Neuronal stem cell (in vitro differentiated cells): ENCODE results near the gene AP5Z1.

Experiments
- DNase-seq: peaks from one replicate; pipeline ENCODE4 v3.0.0-alpha.2; 2013; ENCODE audit warnings: low spot score
- H2AFZ ChIP-seq: one replicate; pipeline ENCODE4 v1.6.1; 2013; ENCODE audit warnings: mild to moderate bottlenecking, low read length, inconsistent platforms
- H2AK5ac ChIP-seq: 2 replicates; pipeline ENCODE4 v1.6.1; 2013; ENCODE audit warnings: low read depth, mild to moderate bottlenecking, inconsistent platforms, low read length, moderate library complexity, mixed read lengths
- H2BK120ac ChIP-seq: 2 replicates; pipeline ENCODE4 v1.6.1; 2013; ENCODE audit warnings: low read depth, mild to moderate bottlenecking, inconsistent platforms, low read length, moderate library complexity, mixed read lengths
- H2BK12ac ChIP-seq: one replicate; pipeline ENCODE4 v1.6.1; 2013; ENCODE audit warnings: low read length, inconsistent platforms
- H2BK15ac ChIP-seq: 2 replicates; pipeline ENCODE4 v1.6.1; 2013; ENCODE audit warnings: mild to moderate bottlenecking, low read length, inconsistent platforms, mixed read lengths
- H2BK5ac ChIP-seq: one replicate; pipeline ENCODE4 v1.6.1; 2013; ENCODE audit warnings: inconsistent platforms, mild to moderate bottlenecking, low read length, moderate library complexity
- H3K14ac ChIP-seq: one replicate; pipeline ENCODE4 v1.6.1; 2013; ENCODE audit warnings: low read length, inconsistent platforms
- H3K18ac ChIP-seq: 2 replicates; pipeline ENCODE4 v1.6.1; 2013; ENCODE audit warnings: low read length, inconsistent platforms
- H3K23ac ChIP-seq: 2 replicates; pipeline ENCODE4 v1.6.1; 2013; ENCODE audit warnings: low read depth, mild to moderate bottlenecking, mixed read lengths, low read length, inconsistent platforms; ENCODE audit not compliant: poor library complexity
- H3K27ac ChIP-seq: replicated peaks from 3 replicates; pipeline ENCODE4 v1.5.1; 2013; ENCODE audit warnings: low read length, inconsistent platforms
- H3K27me3 ChIP-seq, 3 experiments: 2 replicates each; pipeline ENCODE4 v1.6.1; 2013; ENCODE audit warnings: low read length in 3 of 3, mild to moderate bottlenecking in 2 of 3, inconsistent platforms in 1 of 3, low read depth in 1 of 3, mixed read lengths in 1 of 3, moderate library complexity in 1 of 3; ENCODE audit not compliant: control insufficient read depth in 3 of 3, insufficient read depth in 3 of 3
- H3K36me3 ChIP-seq, 2 donors: replicated peaks in 1 of 2; 2 replicates each; pipeline ENCODE4 v1.6.1; 2013; ENCODE audit warnings: low read length in 2 of 2; ENCODE audit not compliant: control insufficient read depth in 2 of 2, insufficient read depth in 2 of 2
- H3K4ac ChIP-seq: 2 replicates; pipeline ENCODE4 v1.6.1; 2013; ENCODE audit warnings: inconsistent platforms, mild to moderate bottlenecking, low read length, moderate library complexity
- H3K4me1 ChIP-seq, 2 donors: 1 replicate in 1 of 2; 2 replicates in 1 of 2; pipeline ENCODE4 v1.6.1; 2013; ENCODE audit warnings: low read length in 2 of 2, low read depth in 1 of 2; ENCODE audit not compliant: control insufficient read depth in 2 of 2, insufficient read depth in 1 of 2
- H3K4me2 ChIP-seq: one replicate; pipeline ENCODE4 v1.6.1; 2013; ENCODE audit warnings: mild to moderate bottlenecking, low read length, inconsistent platforms; ENCODE audit not compliant: insufficient read depth, poor library complexity, severe bottlenecking
- H3K4me3 ChIP-seq, 2 donors: 2 replicates each; pipeline ENCODE4 v1.5.1; 2013; ENCODE audit warnings: low read length in 2 of 2, mild to moderate bottlenecking in 2 of 2, inconsistent platforms in 1 of 2, moderate library complexity in 1 of 2
- H3K79me1 ChIP-seq: one replicate; pipeline ENCODE4 v1.6.1; 2013; ENCODE audit warnings: low read depth, mild to moderate bottlenecking, inconsistent platforms, low read length, moderate library complexity
- H3K9ac ChIP-seq: one replicate; pipeline ENCODE4 v1.6.1; 2013; ENCODE audit warnings: mild to moderate bottlenecking, low read depth, low read length, inconsistent platforms; ENCODE audit not compliant: poor library complexity
- H3K9me3 ChIP-seq, 2 donors: replicated peaks in 1 of 2; 2 replicates each; pipeline versions ENCODE3 to v1.6.1; 2013; ENCODE audit warnings: low read length in 2 of 2, mild to moderate bottlenecking in 2 of 2, inconsistent platforms in 1 of 2, low read depth in 1 of 2, mixed read lengths in 1 of 2, moderate library complexity in 1 of 2; ENCODE audit not compliant: control insufficient read depth in 2 of 2, insufficient read depth in 1 of 2
- H4K8ac ChIP-seq: one replicate; pipeline ENCODE4 v1.6.1; 2013; ENCODE audit warnings: low read depth, mild to moderate bottlenecking, inconsistent platforms, low read length, moderate library complexity
- H4K91ac ChIP-seq: one replicate; pipeline ENCODE4 v1.6.1; 2013; ENCODE audit warnings: low read length, low read depth, mild to moderate bottlenecking, inconsistent platforms; ENCODE audit not compliant: poor library complexity
- WGBS, 2 donors: extraction: QIAGEN DNeasy Blood & Tissue Kit; methylation state at CpG; one replicate each; pipeline ENCODE4 v1.1.7; 2013; ENCODE audit warnings: missing lambda C conversion rate in 2 of 2, mixed read lengths in 1 of 2; ENCODE audit not compliant: insufficient read length in 2 of 2, insufficient replicate concordance in 1 of 2; ENCODE audit errors: extremely low coverage in 2 of 2; 5-methylcytosine and 5-hydroxymethylcytosine counted together

The AP5Z1 gene

DNA sequence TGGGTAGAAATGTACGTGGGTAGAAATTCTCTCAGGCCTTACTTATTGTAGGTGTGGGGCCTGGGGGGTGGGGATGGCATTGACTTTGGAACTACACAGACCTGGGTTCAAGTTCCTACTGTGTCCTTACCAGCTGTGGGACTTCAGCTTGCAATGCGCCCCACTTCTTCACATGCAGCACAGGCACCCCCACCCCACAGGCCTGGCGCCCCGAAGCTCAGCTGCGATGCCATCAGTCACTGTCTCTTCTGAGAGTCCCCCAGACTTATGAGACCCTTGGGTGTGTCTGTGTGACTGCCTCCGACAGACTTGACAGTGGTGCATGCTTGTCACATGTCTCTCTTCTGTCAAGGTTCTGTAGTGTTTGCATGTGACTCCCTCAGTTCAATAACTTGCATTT, 3.1 kb upstream of the AP5Z1 start:
- Histone ChIP-seq H2BK5ac (no peak overlapping the region), H3K79me1 (peaks cover 5% of the 10 kb centered on the region), H2BK12ac (no peak overlapping the region), H2BK15ac (no peak overlapping the region), H4K8ac (no peak overlapping the region), H3K4ac (no peak overlapping the region), H3K18ac (no peak overlapping the region), H3K4me3 (no peak overlapping the region), H3K4me1 (peaks cover 8 to 11% of the 10 kb centered on the region in 2 donors), H2AK5ac (no peak overlapping the region), H4K91ac (no peak overlapping the region), H3K23ac (no peak overlapping the region), H3K9ac (no peak overlapping the region), H3K9me3 (no peaks in the 10 kb centered on the region), H3K27ac (no peak overlapping the region), H3K36me3 (peaks cover 0 to 28% of the 10 kb centered on the region in 2 donors), H3K4me2 (no peak overlapping the region), H2AFZ (no peak overlapping the region), H3K14ac (no peak overlapping the region), H2BK120ac (no peak overlapping the region), H3K27me3 (no peaks in the 10 kb centered on the region)
- DNase-seq: no peak
- no CpG with 5 or more reads among the region's 6 CpGs for WGBS, 2 donors

GRCh38 chr7:4774007-4774406, 1.4 kb upstream of the AP5Z1 start:
- Histone ChIP-seq H3K9ac (no peak overlapping the region), H3K9me3 (no peaks in the 10 kb centered on the region), H4K91ac (no peak overlapping the region), H3K14ac (no peak overlapping the region), H3K79me1 (peaks cover 3% of the 10 kb centered on the region), H3K23ac (no peak overlapping the region), H2BK12ac (no peak overlapping the region), H2BK120ac (no peak overlapping the region), H3K27me3 (no peaks in the 10 kb centered on the region), H2BK5ac (no peak overlapping the region), H3K27ac (no peak overlapping the region), H2BK15ac (no peak overlapping the region), H3K4me3 (peak overlapping the region in 1 of 2 donors; percentile 93), H2AFZ (no peak overlapping the region), H2AK5ac (no peak overlapping the region), H3K18ac (no peak overlapping the region), H3K4me2 (no peak overlapping the region), H3K4ac (no peak overlapping the region), H3K36me3 (peaks cover 0 to 17% of the 10 kb centered on the region in 2 donors), H3K4me1 (peaks cover 8 to 11% of the 10 kb centered on the region in 2 donors), H4K8ac (no peak overlapping the region)
- no CpG with 5 or more reads among the region's 12 CpGs for WGBS, 2 donors
- no peak for DNase-seq

DNA sequence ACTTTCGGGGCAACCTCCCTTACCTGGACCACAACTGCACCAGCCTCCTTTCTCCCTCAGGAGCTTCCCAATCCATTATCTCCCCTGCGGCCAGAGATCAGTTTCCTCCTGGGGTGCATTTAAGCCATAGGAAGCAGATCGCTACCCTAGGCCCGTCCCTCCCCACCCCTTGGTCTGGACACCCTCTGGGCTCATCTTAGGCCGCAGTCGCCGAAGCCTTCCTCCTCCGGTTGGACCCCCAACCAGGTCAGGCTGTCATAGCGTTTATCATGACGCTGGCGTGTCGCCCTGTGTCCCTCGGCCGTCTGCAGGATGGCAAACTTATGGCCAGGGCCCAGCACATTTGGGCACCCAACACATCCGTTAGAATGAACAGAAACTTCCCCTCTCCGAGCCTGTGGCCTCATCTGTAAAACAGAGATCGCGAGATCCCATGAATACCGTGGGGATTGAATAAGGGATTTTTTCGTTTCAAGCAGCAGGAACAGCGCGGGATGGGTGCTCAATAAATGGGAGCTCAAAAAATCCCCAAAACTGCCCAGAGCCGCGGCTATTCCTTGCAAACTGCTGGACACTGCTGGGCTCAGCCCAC, 669 bp upstream of the AP5Z1 start:
- Histone ChIP-seq H3K23ac (peak overlapping the region; percentile 52), H3K4me3 (peak overlapping the region; percentile 87 to 93), H4K8ac (peak overlapping the region; percentile 96), H3K14ac (no peak overlapping the region), H2BK120ac (no peak overlapping the region), H3K27ac (peak overlapping the region; percentile 33), H3K4me2 (peak overlapping the region; percentile 84), H3K27me3 (no peaks in the 10 kb centered on the region), H3K9me3 (no peaks in the 10 kb centered on the region), H3K18ac (peak overlapping the region; percentile 83), H3K36me3 (peaks cover 0 to 17% of the 10 kb centered on the region in 2 donors), H3K79me1 (peaks cover 3% of the 10 kb centered on the region), H3K4ac (no peak overlapping the region), H4K91ac (peak overlapping the region; percentile 53), H2BK12ac (no peak overlapping the region), H2AFZ (peak overlapping the region; percentile 95), H2BK15ac (no peak overlapping the region), H3K4me1 (peaks cover 8 to 11% of the 10 kb centered on the region in 2 donors), H2AK5ac (peak overlapping the region; percentile 94), H2BK5ac (peak overlapping the region; percentile 75), H3K9ac (peak overlapping the region; percentile 86)
- no peak for DNase-seq
- no CpG with 5 or more reads among the region's 24 CpGs for WGBS, 2 donors

- Histone ChIP-seq H4K8ac (no peak overlapping the region), H3K4ac (no peak overlapping the region), H3K36me3 (peaks cover 0 to 17% of the 10 kb centered on the region in 2 donors), H2BK120ac (no peak overlapping the region), H3K27ac (no peak overlapping the region), H3K4me3 (peak overlapping the region; percentile 87 to 93), H2BK15ac (no peak overlapping the region), H3K4me2 (peak overlapping the region; percentile 72), H2BK12ac (no peak overlapping the region), H2BK5ac (peak overlapping the region; percentile 32), H2AFZ (peak overlapping the region; percentile 95), H3K14ac (no peak overlapping the region), H4K91ac (no peak overlapping the region), H3K9ac (peak overlapping the region; percentile 90), H3K18ac (no peak overlapping the region), H3K4me1 (peaks cover 8 to 11% of the 10 kb centered on the region in 2 donors), H3K79me1 (peaks cover 3% of the 10 kb centered on the region), H3K9me3 (no peaks in the 10 kb centered on the region), H2AK5ac (no peak overlapping the region), H3K27me3 (no peaks in the 10 kb centered on the region), H3K23ac (no peak overlapping the region)
- no peak for DNase-seq
- no CpG with 5 or more reads among the region's 32 CpGs for WGBS, 2 donors
Measured at GRCh38 chr7:4775848-4776623, 613 bp downstream of the AP5Z1 start.
